Caco-2 (cell line): ENCODE data around the gene KREMEN1. TPM values are rescaled to one million over a fixed set of nuclear protein-coding genes. Genes with fewer than 3 reads are reported as not detected.

ENCODE experiments used
- BruUV-seq: library from RNA; stranded (reverse); fragments of 400-500 nt; replicated peaks from 2 replicates; lab custom pipeline; 2021; lab: Mats Ljungman, UMichigan
- CTCF ChIA-PET: fragments of 300-600 bp; sonication (Branson Sonifier 250); formaldehyde crosslinking; loops from one replicate; lab custom pipeline; 2022; ENCODE audit warnings: antibody characterized with exemption; lab: Charles Lee
- POLR2A ChIA-PET: fragments of 300-600 bp; sonication (Branson Sonifier 250); formaldehyde crosslinking; loops from one replicate; lab custom pipeline; 2022; ENCODE audit warnings: antibody characterized with exemption; lab: Charles Lee
- DNase-seq, 2 experiments: peaks; one replicate each; pipeline versions ENCODE4 v3.0.0 to v3.0.0-alpha.2; 2020 to 2022
- H3K27me3 ChIP-seq: replicated peaks from 2 replicates; pipeline ENCODE4 v1.6.0; 2011; ENCODE audit warnings: low read length; ENCODE audit not compliant: control insufficient read depth, insufficient read depth
- H3K36me3 ChIP-seq: 2 replicates; pipeline ENCODE4 v1.5.1; 2011; ENCODE audit warnings: low read length; ENCODE audit not compliant: control insufficient read depth, insufficient read depth
- H3K4me1 ChIP-seq: fragments of 250-450 bp; sonication (Bioruptor Pico); 2 replicates; pipeline ENCODE4 v1.5.1; 2020; ENCODE audit warnings: mild to moderate bottlenecking
- H3K4me3 ChIP-seq: 2 replicates; pipeline ENCODE4 v1.5.1; 2011; ENCODE audit warnings: low read depth, mild to moderate bottlenecking, control low read depth, low read length
- H3K9me3 ChIP-seq: fragments of 250-450 bp; sonication (Bioruptor Pico); 2 replicates; pipeline ENCODE4 v1.5.1; 2020; ENCODE audit warnings: mild to moderate bottlenecking, moderate library complexity
- H3K27ac Mint-ChIP-seq: one replicate; pipeline ENCODE4 v1.8.0; 2022; ENCODE audit warnings: mixed read lengths; ENCODE audit not compliant: unreplicated experiment
- H3K27me3 Mint-ChIP-seq: one replicate; pipeline ENCODE4 v1.8.0; 2022; ENCODE audit warnings: mixed read lengths; ENCODE audit not compliant: insufficient read depth, unreplicated experiment
- H3K36me3 Mint-ChIP-seq: one replicate; pipeline ENCODE4 v1.8.0; 2022; ENCODE audit warnings: mild to moderate bottlenecking, mixed read lengths; ENCODE audit not compliant: insufficient read depth, unreplicated experiment
- H3K4me1 Mint-ChIP-seq: one replicate; pipeline ENCODE4 v1.8.0; 2022; ENCODE audit warnings: low read depth, mixed read lengths; ENCODE audit not compliant: unreplicated experiment
- H3K4me3 Mint-ChIP-seq: one replicate; pipeline ENCODE4 v1.8.0; 2022; ENCODE audit warnings: mild to moderate bottlenecking, moderate library complexity, mixed read lengths; ENCODE audit not compliant: unreplicated experiment
- H3K9me3 Mint-ChIP-seq: one replicate; pipeline ENCODE4 v1.8.0; 2022; ENCODE audit warnings: mixed read lengths; ENCODE audit not compliant: unreplicated experiment
- intact Hi-C: fragments of 100-400 bp; cut with micrococcal nuclease; formaldehyde crosslinking; loops from one replicate; pipeline ENCODE4 v1.10.0; 2022; ENCODE audit not compliant: unreplicated experiment
- total RNA-seq: library from RNA; stranded (reverse); gene quantifications from 2 replicates; pipeline ENCODE4 v1.2.3, GENCODE V29; 2022
- TF ChIP-seq, protein P1 (sequence below), 2 experiments: fragments of 200-600 bp in 1 of 2; IDR thresholded peaks; 1 replicate in 1 of 2; 2 replicates in 1 of 2; pipeline versions ENCODE4 v1.5.1 to v1.8.0; 2011 to 2022; ENCODE audit warnings: antibody characterized with exemption in 1 of 2, control low read depth in 1 of 2, inconsistent platforms in 1 of 2, low read depth in 1 of 2, low read length in 1 of 2, mild to moderate bottlenecking in 1 of 2, moderate library complexity in 1 of 2; ENCODE audit not compliant: insufficient read depth in 1 of 2, severe bottlenecking in 1 of 2, unreplicated experiment in 1 of 2

KREMEN1 gene
- total RNA-seq, 1 experiment from 2014 or later: 29.7 TPM

DNA sequence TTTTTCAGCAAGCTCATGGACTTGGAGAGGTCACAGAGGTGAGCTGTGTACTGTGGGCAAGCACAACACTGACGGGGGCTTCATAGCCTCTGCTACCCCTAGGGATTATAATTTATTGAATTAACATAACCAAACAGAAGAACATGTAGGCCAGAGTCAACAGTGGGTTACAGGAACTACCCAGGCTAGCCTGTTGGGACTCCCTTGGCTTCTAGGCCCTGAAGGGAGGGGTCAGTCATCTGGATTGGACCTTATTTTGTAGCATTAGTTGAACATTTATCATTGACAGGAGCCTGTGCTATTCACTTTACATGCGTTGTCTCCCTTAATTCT lies 56.9 kb downstream of the KREMEN1 start:
- Histone ChIP-seq H3K36me3 (no peaks in the 10 kb centered on the region; the same call in 1 of the 2 replicates), H3K4me1 (no peaks in the 10 kb centered on the region), H3K27me3 (no peaks in the 10 kb centered on the region; the same call in 1 of the 2 replicates), H3K9me3 (no peaks in the 10 kb centered on the region), H3K4me3 (no peak overlapping the region)
- Mint-ChIP-seq H3K27ac (no peak overlapping the region), H3K4me1 (no peaks in the 10 kb centered on the region), H3K27me3 (no peaks in the 10 kb centered on the region), H3K36me3 (peaks cover 26% of the 10 kb centered on the region), H3K9me3 (peaks cover 12% of the 10 kb centered on the region), H3K4me3 (no peak overlapping the region)
- TF ChIP-seq, protein P1, sequence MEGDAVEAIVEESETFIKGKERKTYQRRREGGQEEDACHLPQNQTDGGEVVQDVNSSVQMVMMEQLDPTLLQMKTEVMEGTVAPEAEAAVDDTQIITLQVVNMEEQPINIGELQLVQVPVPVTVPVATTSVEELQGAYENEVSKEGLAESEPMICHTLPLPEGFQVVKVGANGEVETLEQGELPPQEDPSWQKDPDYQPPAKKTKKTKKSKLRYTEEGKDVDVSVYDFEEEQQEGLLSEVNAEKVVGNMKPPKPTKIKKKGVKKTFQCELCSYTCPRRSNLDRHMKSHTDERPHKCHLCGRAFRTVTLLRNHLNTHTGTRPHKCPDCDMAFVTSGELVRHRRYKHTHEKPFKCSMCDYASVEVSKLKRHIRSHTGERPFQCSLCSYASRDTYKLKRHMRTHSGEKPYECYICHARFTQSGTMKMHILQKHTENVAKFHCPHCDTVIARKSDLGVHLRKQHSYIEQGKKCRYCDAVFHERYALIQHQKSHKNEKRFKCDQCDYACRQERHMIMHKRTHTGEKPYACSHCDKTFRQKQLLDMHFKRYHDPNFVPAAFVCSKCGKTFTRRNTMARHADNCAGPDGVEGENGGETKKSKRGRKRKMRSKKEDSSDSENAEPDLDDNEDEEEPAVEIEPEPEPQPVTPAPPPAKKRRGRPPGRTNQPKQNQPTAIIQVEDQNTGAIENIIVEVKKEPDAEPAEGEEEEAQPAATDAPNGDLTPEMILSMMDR (IDR thresholded peaks at IDR 0.05; ENCODE audit: insufficient read depth in 1 of 2, low read depth in 1 of 2, low read length in 1 of 2, severe bottlenecking in 1 of 2, unreplicated experiment in 1 of 2): no peak
- ChIA-PET POLR2A (no interaction called here), CTCF (no interaction called here)
- no peak for DNase-seq
- intact Hi-C loops: no loop called here
- BruUV-seq: no TSS peak

DNA sequence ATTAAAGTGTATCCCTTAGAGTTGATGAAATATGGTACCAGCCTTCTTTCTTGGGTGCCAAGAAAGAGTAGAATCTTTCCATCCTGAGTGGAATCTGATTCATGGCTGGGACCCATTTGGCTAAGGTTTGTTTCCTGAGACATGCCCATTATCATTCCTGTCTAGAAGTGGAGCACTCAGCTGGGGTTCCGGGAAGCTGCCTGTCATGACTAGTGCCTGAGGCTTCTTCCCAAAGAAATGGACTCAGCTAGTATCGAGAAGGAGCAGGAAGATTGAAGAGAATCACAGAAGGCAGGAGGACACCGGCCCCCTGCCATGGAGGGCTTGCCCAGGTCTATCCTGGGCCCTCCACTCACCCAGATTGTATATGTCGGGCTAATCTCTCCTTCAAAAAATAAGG lies 57.6 kb downstream of the KREMEN1 start:
- TF ChIP-seq, protein P1 (IDR thresholded peaks at IDR 0.05; ENCODE audit: insufficient read depth in 1 of 2, low read depth in 1 of 2, low read length in 1 of 2, severe bottlenecking in 1 of 2, unreplicated experiment in 1 of 2): no peak
- Histone ChIP-seq H3K4me1 (no peaks in the 10 kb centered on the region), H3K9me3 (no peaks in the 10 kb centered on the region), H3K36me3 (no peaks in the 10 kb centered on the region; the same call in none of the 2 replicates), H3K4me3 (no peak overlapping the region), H3K27me3 (no peaks in the 10 kb centered on the region; the same call in 1 of the 2 replicates)
- BruUV-seq: no TSS peak
- DNase-seq: no peak
- Mint-ChIP-seq H3K27ac (no peak overlapping the region), H3K4me1 (no peaks in the 10 kb centered on the region), H3K27me3 (no peaks in the 10 kb centered on the region), H3K36me3 (peaks cover 26% of the 10 kb centered on the region), H3K9me3 (peaks cover 12% of the 10 kb centered on the region), H3K4me3 (no peak overlapping the region)
- CTCF ChIA-PET: interaction anchor here (0.8 kb wide), 1 partner anchor 90 kb away, joined by 3 read pairs; no protein-coding TSS in a partner anchor
- POLR2A ChIA-PET: no interaction called here
- intact Hi-C loops: no loop called here

DNA sequence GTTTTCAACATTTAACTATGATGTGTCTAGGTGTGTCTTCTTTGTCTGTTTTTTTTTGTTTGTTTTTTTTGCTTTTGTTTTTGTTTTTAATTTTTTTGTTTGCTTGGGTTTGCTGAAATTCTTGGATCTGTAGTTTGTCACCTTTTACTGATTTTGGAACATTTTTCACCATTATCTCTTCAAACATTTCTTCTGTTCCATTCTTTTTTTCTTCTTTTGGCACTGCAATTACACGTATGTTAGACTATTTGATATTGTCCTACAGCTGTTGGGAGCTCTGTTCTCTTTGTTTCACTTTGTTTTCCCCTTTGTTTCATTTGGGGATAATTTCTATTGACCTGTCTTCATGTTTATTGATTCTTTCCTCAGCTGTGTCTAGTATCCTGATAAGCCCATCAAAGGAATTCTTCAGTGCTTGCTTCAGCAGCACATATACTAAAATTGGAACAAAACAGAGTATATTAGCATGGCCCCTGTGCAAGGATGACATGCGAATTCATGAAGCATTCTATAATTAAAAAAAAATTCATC lies 60.8 kb downstream of the KREMEN1 start:
- Mint-ChIP-seq H3K36me3 (peaks cover 26% of the 10 kb centered on the region), H3K4me3 (no peak overlapping the region), H3K27me3 (no peaks in the 10 kb centered on the region), H3K9me3 (peaks cover 12% of the 10 kb centered on the region), H3K27ac (no peak overlapping the region), H3K4me1 (no peaks in the 10 kb centered on the region)
- BruUV-seq: no TSS peak
- intact Hi-C loops: no loop called here
- no peaks in the 10 kb centered on the region for H3K4me1 ChIP-seq
- no peaks in the 10 kb centered on the region for H3K27me3 ChIP-seq
- ChIA-PET POLR2A (no interaction called here), CTCF (no interaction called here)
- H3K36me3 ChIP-seq: no peaks in the 10 kb centered on the region; the same call in none of the 2 replicates
- TF ChIP-seq, protein P1 (IDR thresholded peaks at IDR 0.05; ENCODE audit: insufficient read depth in 1 of 2, low read depth in 1 of 2, low read length in 1 of 2, severe bottlenecking in 1 of 2, unreplicated experiment in 1 of 2): no peak
- H3K9me3 ChIP-seq: no peaks in the 10 kb centered on the region
- H3K4me3 ChIP-seq: no peak overlapping the region
- DNase-seq: no peak
